Upper lobe of right lung (tissue), 1 donor: ENCODE data around the gene PAAF1. TPM values are rescaled to one million over a fixed set of nuclear protein-coding genes. Genes with fewer than 3 reads are reported as not detected.

Source experiments
- ATAC-seq: fragments of 200-7000 bp; cut with Tn5 transposase; one replicate; pipeline ENCODE4 v1.9.1; 2020; ENCODE audit warnings: mild to moderate bottlenecking, moderate library complexity
- DNase-seq: peaks from one replicate; pipeline ENCODE4 v3.0.0-alpha.2; 2020
- H3K27ac ChIP-seq: fragments of 200-600 bp; one replicate; pipeline ENCODE4 v1.8.0; 2022
- H3K27me3 ChIP-seq: fragments of 200-600 bp; one replicate; pipeline ENCODE4 v1.8.0; 2022; ENCODE audit warnings: mild to moderate bottlenecking
- H3K36me3 ChIP-seq: fragments of 200-600 bp; one replicate; pipeline ENCODE4 v1.8.0; 2022
- H3K4me1 ChIP-seq: fragments of 200-600 bp; one replicate; pipeline ENCODE4 v1.8.0; 2022
- H3K4me3 ChIP-seq: fragments of 200-600 bp; one replicate; pipeline ENCODE4 v1.8.0; 2022; ENCODE audit warnings: mild to moderate bottlenecking
- H3K9me3 ChIP-seq: fragments of 200-600 bp; one replicate; pipeline ENCODE4 v1.8.0; 2022
- intact Hi-C: fragments of 100-400 bp; cut with DNase I; formaldehyde crosslinking; loops from one replicate; pipeline ENCODE4 v1.11.0; 2022
- long read RNA-seq: library from polyadenylated mRNA; unstranded; transcript quantifications from one replicate; pipeline ENCODE4 v2.0.0, GENCODE V29; 2021
- total RNA-seq: library from RNA; stranded (reverse); fragmentation: NEBNext Ultra II Directional; extraction: Animal tissue kit (Norgen Biotek cat#: 25700); gene quantifications from one replicate; pipeline ENCODE4 v1.2.1, GENCODE V29; 2021
- TF ChIP-seq, protein P1 (sequence below): fragments of 200-600 bp; IDR thresholded peaks from one replicate; pipeline ENCODE4 v1.8.0; 2022; ENCODE audit warnings: antibody characterized with exemption
- donor health status: DM: no; HTN: yes; CAD: no; lungs with severe emphysema.

PAAF1 gene, protein sequence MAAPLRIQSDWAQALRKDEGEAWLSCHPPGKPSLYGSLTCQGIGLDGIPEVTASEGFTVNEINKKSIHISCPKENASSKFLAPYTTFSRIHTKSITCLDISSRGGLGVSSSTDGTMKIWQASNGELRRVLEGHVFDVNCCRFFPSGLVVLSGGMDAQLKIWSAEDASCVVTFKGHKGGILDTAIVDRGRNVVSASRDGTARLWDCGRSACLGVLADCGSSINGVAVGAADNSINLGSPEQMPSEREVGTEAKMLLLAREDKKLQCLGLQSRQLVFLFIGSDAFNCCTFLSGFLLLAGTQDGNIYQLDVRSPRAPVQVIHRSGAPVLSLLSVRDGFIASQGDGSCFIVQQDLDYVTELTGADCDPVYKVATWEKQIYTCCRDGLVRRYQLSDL
- 13.9 TPM for total RNA-seq
- long read RNA-seq, full-length matches to known transcripts, result 21 of 29 reads
- long read RNA-seq, partial matches to known transcripts, result 0 of 29 reads
- long read RNA-seq, other reads (novel, unspliced or antisense), result 8 of 29 reads

DNA sequence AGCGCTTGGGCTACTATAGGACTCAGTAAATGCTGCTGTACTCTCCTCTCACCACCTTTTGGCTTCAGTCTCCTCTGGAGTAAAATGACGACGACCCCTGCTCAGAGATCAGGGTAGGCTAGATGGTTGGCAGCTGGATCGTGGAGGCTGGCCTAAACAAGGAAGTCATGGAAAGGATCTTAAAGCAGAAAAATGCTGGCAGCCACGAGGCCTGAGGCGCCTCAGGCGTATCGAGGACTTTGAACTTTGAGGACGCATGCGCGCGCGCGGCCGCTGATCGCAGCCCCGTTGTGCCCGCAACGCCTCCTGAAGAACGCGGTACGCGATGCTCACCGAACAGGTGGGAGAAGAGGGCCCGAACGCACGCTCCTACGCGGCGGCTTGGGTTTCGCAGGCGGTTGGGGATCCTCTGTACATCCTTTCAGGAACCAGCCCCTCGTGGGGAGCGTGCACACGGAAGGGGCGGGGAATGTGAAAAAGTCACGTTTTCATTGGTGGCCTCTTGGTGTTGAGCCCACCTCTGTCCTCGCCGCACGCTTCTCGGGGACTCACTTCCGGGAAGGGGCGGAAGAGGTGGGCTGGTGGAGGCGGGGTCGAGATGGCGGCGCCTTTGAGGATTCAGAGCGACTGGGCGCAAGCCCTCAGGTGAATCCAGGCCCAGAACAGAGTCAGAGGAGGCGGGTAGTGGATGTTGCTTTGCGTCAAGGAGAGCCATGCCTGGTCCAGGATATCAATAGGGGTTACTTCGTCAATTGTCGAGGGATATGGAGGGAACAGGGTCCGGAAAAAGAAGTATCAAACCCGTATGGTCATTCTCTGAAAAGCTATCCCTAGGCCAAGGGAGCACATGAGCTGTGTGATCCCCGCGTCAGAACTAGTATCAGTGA is at the start of gene PAAF1, which contains the start of gene COA4:
TSS of gene PAAF1 (plus strand) at position 576 of the 887 bp plus-strand sequence. CDS start at position 599, 23 bp downstream.
TSS of gene COA4 (minus strand) at position 423 of the 887 bp plus-strand sequence. CDS start 3,468 bp downstream, outside the sequence.
- H3K27ac ChIP-seq, result peak within 1 kb of the TSS; percentile 82
- H3K4me1 ChIP-seq, result peaks cover 24% of the 10 kb centered on the region
- peak; percentile 99 for ATAC-seq
- TF ChIP-seq, protein P1, sequence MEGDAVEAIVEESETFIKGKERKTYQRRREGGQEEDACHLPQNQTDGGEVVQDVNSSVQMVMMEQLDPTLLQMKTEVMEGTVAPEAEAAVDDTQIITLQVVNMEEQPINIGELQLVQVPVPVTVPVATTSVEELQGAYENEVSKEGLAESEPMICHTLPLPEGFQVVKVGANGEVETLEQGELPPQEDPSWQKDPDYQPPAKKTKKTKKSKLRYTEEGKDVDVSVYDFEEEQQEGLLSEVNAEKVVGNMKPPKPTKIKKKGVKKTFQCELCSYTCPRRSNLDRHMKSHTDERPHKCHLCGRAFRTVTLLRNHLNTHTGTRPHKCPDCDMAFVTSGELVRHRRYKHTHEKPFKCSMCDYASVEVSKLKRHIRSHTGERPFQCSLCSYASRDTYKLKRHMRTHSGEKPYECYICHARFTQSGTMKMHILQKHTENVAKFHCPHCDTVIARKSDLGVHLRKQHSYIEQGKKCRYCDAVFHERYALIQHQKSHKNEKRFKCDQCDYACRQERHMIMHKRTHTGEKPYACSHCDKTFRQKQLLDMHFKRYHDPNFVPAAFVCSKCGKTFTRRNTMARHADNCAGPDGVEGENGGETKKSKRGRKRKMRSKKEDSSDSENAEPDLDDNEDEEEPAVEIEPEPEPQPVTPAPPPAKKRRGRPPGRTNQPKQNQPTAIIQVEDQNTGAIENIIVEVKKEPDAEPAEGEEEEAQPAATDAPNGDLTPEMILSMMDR, result no peak
- H3K36me3 ChIP-seq, result peaks cover 21% of the 10 kb centered on the region
- no peaks in the 10 kb centered on the region for H3K27me3 ChIP-seq
- H3K9me3 ChIP-seq, result no peaks in the 10 kb centered on the region
- DNase-seq, result peak; percentile 96
- intact Hi-C loops, result no loop called here
- peak within 1 kb of the TSS; percentile 73 for H3K4me3 ChIP-seq

DNA sequence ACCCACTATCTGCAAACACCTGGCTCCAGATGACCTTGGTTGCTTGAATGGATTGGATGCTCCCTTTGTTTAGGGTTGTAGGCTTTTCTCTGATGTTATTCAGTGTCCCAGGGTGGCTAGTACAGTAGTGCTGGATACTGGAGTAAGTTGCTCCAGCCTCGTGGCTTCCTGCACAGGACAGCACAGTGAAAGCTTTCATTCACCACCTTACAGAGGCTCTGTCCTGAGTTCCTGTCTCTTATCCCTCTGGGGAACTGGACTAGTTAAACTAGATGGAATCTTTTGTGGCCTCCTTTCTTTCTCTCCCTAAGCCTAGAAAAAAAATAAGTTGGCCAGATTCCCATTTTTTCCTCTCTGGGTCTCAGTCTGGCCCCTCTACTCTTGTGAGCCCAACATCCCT is 46.5 kb upstream of the PAAF1 start:
- TF ChIP-seq, protein P1, result no peak

DNA sequence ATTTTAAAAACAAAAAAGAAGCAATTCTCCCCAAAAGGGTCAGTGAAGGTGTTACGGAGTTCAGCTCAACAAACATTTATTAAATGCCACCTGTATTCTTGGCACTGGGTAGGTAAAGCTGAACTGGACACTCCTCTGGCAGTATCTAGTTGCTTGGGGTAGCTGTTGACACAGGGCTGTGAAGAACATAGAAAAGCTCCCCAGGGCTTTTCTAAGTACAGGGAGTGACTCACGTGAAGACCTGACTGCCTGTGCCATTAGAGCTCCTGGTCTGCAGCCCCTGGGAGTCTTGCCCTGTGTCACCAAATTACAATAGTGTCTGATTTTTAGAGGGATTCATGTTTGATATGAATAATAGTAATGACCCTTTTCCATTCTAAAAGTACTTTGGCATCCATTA is 43.7 kb upstream of the PAAF1 start:
- ATAC-seq, result peak; percentile 33
- Histone ChIP-seq H3K36me3 (peaks cover 16% of the 10 kb centered on the region), H3K9me3 (no peaks in the 10 kb centered on the region), H3K27ac (no peak overlapping the region), H3K27me3 (no peaks in the 10 kb centered on the region), H3K4me3 (no peak overlapping the region), H3K4me1 (no peaks in the 10 kb centered on the region)
- no peak for DNase-seq
- intact Hi-C loops, result no loop called here
- TF ChIP-seq, protein P1, result no peak

More for the DNA sequence above, 46.5 kb upstream of the PAAF1 start:
- Histone ChIP-seq H3K4me3 (no peak overlapping the region), H3K27me3 (no peaks in the 10 kb centered on the region), H3K36me3 (peaks cover 40% of the 10 kb centered on the region), H3K27ac (no peak overlapping the region), H3K4me1 (no peaks in the 10 kb centered on the region), H3K9me3 (no peaks in the 10 kb centered on the region)
- DNase-seq (no peak), ATAC-seq (no peak)
- intact Hi-C loops, result no loop called here

DNA sequence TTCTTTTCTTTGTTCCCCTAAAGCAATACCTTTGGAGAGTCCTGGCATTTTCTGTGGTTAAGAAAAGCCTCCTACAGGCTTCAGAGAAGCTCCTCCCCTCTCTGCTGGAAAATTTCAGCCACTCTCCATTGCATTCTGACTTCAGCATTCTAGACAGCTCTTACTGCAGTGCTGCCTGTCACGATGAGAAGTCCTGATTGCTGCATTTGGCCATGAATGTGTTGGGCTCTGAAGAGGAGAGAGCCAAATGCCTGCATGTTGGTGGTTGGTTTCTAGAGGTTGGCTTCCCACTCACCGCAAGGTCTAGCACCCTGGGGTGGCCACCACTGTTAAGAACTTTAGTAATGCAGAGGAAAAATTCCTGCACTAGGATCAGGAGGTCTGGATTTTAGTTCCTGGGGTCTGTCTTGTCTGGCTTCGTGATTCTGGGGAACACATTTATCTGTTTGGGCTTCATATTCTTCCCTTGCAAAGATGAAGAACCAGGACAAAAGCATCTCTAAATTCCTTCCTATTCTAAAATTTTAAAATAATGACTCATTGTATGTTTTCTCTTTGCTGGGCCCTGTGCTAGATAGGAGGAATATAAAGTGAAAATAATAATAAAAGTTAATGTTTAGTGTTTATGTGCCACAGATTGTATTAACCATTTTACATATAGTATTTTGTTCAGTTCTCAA is 38.2 kb upstream of the PAAF1 start:
- Histone ChIP-seq H3K36me3 (peaks cover 6% of the 10 kb centered on the region), H3K9me3 (no peaks in the 10 kb centered on the region), H3K27ac (no peak overlapping the region), H3K27me3 (no peaks in the 10 kb centered on the region), H3K4me3 (no peak overlapping the region), H3K4me1 (no peaks in the 10 kb centered on the region)
- intact Hi-C loops, result no loop called here
- DNase-seq (no peak), ATAC-seq (no peak)
- TF ChIP-seq, protein P1, result no peak

DNA sequence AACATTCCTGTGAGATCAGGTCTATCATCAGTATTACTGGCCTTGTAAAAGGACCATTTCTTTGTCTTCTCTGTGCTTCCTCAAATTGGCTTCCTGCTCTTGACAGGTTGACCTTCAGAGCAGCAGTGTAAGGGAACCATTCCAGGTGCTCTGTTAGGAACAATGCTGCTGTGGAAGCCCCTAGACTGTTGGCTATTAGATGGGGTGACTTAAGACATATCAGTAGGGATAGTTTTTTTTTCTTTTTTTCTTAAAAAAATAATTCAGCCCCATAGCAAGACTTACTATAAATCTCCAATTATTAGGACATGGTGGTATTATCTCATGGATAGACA is 37.7 kb upstream of the PAAF1 start:
- intact Hi-C loops, result no loop called here
- DNase-seq (no peak), ATAC-seq (no peak)
- Histone ChIP-seq H3K4me1 (no peaks in the 10 kb centered on the region), H3K27me3 (no peaks in the 10 kb centered on the region), H3K27ac (no peak overlapping the region), H3K4me3 (no peak overlapping the region), H3K36me3 (peaks cover 11% of the 10 kb centered on the region), H3K9me3 (no peaks in the 10 kb centered on the region)
- TF ChIP-seq, protein P1, result no peak
